HepG2 (cell line): Measurements from ENCODE around the gene MTOR. TPM values are rescaled to one million over a fixed set of nuclear protein-coding genes. Genes with fewer than 3 reads are reported as not detected.

Experiments
- ATAC-seq: fragments of 200-7000 bp; cut with Tn5 transposase; 3 replicates; pipeline ENCODE4 v1.9.1; 2020; ENCODE audit warnings: mild to moderate bottlenecking, moderate library complexity
- BruUV-seq: library from RNA; stranded (reverse); fragments of 400-500 nt; replicated peaks from 2 replicates; lab custom pipeline; 2021; lab: Mats Ljungman, UMichigan
- CTCF ChIA-PET: fragments of 300-600 bp; formaldehyde crosslinking; extraction: SDS; loops from one replicate; lab custom pipeline; 2021; ENCODE audit warnings: low total read pairs, inconsistent platforms, low intra/inter-chr PET ratio; lab: Yijun Ruan, JAX
- POLR2A ChIA-PET: fragments of 350-600 bp; sonication (Branson Sonifier 250); formaldehyde crosslinking; loops from one replicate; lab custom pipeline; 2020; ENCODE audit warnings: antibody characterized with exemption, inconsistent platforms; lab: Yijun Ruan, JAX
- DNase-seq: peaks from one replicate; pipeline ENCODE4 v3.0.0-alpha.2; 2015; ENCODE audit warnings: low spot score
- FAIRE-seq: peaks from 3 replicates; lab custom pipeline; 2011; peaks lifted over from hg19 to GRCh38; lab: Jason Lieb, UNC
- H2AFZ ChIP-seq: one replicate; pipeline ENCODE4 v1.6.1; 2011; ENCODE audit warnings: low read length, inconsistent platforms
- H3K27ac ChIP-seq: fragments of 300-600 bp; 3 replicates; pipeline ENCODE4 v1.8.0; 2011; ENCODE audit warnings: mixed run types, mild to moderate bottlenecking, mixed read lengths, low read length, inconsistent platforms; ENCODE audit not compliant: insufficient read depth; ENCODE audit errors: extremely low read length
- H3K27me3 ChIP-seq, 2 experiments: fragments of 200-600 bp in 1 of 2; 2 replicates in 1 of 2; 3 replicates in 1 of 2; pipeline versions ENCODE4 v1.6.0 to v1.8.0; 2011; ENCODE audit warnings: low read length in 2 of 2, mild to moderate bottlenecking in 2 of 2, moderate library complexity in 2 of 2, inconsistent platforms in 1 of 2; ENCODE audit not compliant: insufficient read depth in 2 of 2, control insufficient read depth in 1 of 2
- H3K36me3 ChIP-seq, 2 experiments: fragments of 200-600 bp in 1 of 2; replicated peaks in 1 of 2; 2 replicates in 1 of 2; 3 replicates in 1 of 2; pipeline versions ENCODE4 v1.5.1 to v1.8.0; 2011; ENCODE audit warnings: low read length in 2 of 2, inconsistent platforms in 1 of 2; ENCODE audit not compliant: insufficient read depth in 2 of 2, control insufficient read depth in 1 of 2
- H3K4me1 ChIP-seq: 2 replicates; pipeline ENCODE4 v1.5.1; 2012; ENCODE audit warnings: low read length, inconsistent platforms; ENCODE audit not compliant: insufficient read depth
- H3K4me2 ChIP-seq: 2 replicates; pipeline ENCODE4 v1.6.0; 2011; ENCODE audit warnings: low read depth, low read length, inconsistent platforms
- H3K4me3 ChIP-seq, 3 experiments: fragments of 200-600 bp in 1 of 3; sonication (generic), shearing (Covaris generic) in 1 of 3; replicated peaks in 1 of 3; 2 replicates each; pipeline ENCODE4 v1.5.1; 2011 to 2016; ENCODE audit warnings: low read length in 3 of 3, inconsistent platforms in 2 of 3, low read depth in 2 of 3, mild to moderate bottlenecking in 2 of 3, control low read depth in 1 of 3, mixed read lengths in 1 of 3; ENCODE audit not compliant: insufficient read depth in 1 of 3
- H3K79me2 ChIP-seq: one replicate; pipeline ENCODE4 v1.6.1; 2011; ENCODE audit warnings: low read length, inconsistent platforms; ENCODE audit not compliant: insufficient read depth
- H3K9ac ChIP-seq: 2 replicates; pipeline ENCODE4 v1.6.0; 2011; ENCODE audit warnings: mild to moderate bottlenecking, low read depth, low read length, inconsistent platforms; ENCODE audit not compliant: insufficient read depth
- H3K9me3 ChIP-seq: 2 replicates; pipeline ENCODE4 v1.5.1; 2012; ENCODE audit warnings: mild to moderate bottlenecking, low read length
- H4K20me1 ChIP-seq: 2 replicates; pipeline ENCODE4 v1.6.0; 2011; ENCODE audit warnings: inconsistent platforms, mild to moderate bottlenecking, low read length, moderate library complexity; ENCODE audit not compliant: insufficient read depth
- AGO1 ChIP-seq: fragments of 200-400 bp; formaldehyde crosslinking; IDR thresholded peaks from 2 replicates; pipeline ENCODE4 v1.6.1; 2017; ENCODE audit warnings: mild to moderate bottlenecking, low read depth, low read length, moderate library complexity; ENCODE audit not compliant: poor library complexity, severe bottlenecking
- CCDC6 ChIP-seq: sonication (generic); formaldehyde crosslinking; IDR thresholded peaks from 2 replicates; pipeline ENCODE4 v1.8.1; 2022; ENCODE audit warnings: mild to moderate bottlenecking, missing genetic modification reagents, moderate library complexity
- HIVEP1 ChIP-seq: sonication (generic); formaldehyde crosslinking; IDR thresholded peaks from 2 replicates; pipeline ENCODE4 v1.4.0; 2020; ENCODE audit warnings: mild to moderate bottlenecking, missing genetic modification reagents
- NCOR1 ChIP-seq: fragments of 200-600 bp; sonication (generic); IDR thresholded peaks from 2 replicates; pipeline ENCODE4 v1.7.0; 2017; ENCODE audit warnings: antibody characterized with exemption, low read length, borderline replicate concordance
- NR1H2 ChIP-seq: sonication (generic); formaldehyde crosslinking; IDR thresholded peaks from 2 replicates; pipeline ENCODE4 v1.8.1; 2022; ENCODE audit warnings: low read depth, missing genetic modification reagents, borderline replicate concordance
- PHB2 ChIP-seq: fragments of 450-650 bp; IDR thresholded peaks from 2 replicates; pipeline ENCODE4 v1.6.1; 2018; ENCODE audit not compliant: partially characterized antibody
- RARG ChIP-seq: sonication (generic); formaldehyde crosslinking; IDR thresholded peaks from 2 replicates; pipeline ENCODE4 v1.4.0; 2020; ENCODE audit warnings: low read depth, mild to moderate bottlenecking, missing genetic modification reagents
- TOE1 ChIP-seq: sonication (generic); formaldehyde crosslinking; IDR thresholded peaks from 2 replicates; pipeline ENCODE4 v1.4.0; 2020; ENCODE audit warnings: mild to moderate bottlenecking, missing genetic modification reagents
- U2AF1 ChIP-seq: fragments of 200-400 bp; formaldehyde crosslinking; optimal IDR thresholded peaks from 2 replicates; pipeline ENCODE3; 2017; ENCODE audit warnings: mild to moderate bottlenecking, low read depth, low read length
- ZFP36L1 ChIP-seq: sonication (generic); formaldehyde crosslinking; IDR thresholded peaks from 2 replicates; pipeline ENCODE4 v1.8.0; 2022; ENCODE audit warnings: mild to moderate bottlenecking, missing genetic modification reagents, moderate library complexity
- ZNF124 ChIP-seq: sonication (generic); formaldehyde crosslinking; IDR thresholded peaks from 2 replicates; pipeline ENCODE4 v1.4.0; 2020; ENCODE audit warnings: missing genetic modification reagents
- ZNF430 ChIP-seq: sonication (generic); formaldehyde crosslinking; IDR thresholded peaks from 2 replicates; pipeline ENCODE4 v1.9.0; 2021; ENCODE audit warnings: mild to moderate bottlenecking, missing genetic modification reagents
- ZSCAN21 ChIP-seq: sonication (generic); formaldehyde crosslinking; IDR thresholded peaks from 2 replicates; pipeline ENCODE4 v1.8.0; 2022; ENCODE audit warnings: mild to moderate bottlenecking, missing genetic modification reagents, moderate library complexity, borderline replicate concordance
- ZSCAN9 ChIP-seq: IDR thresholded peaks from 2 replicates; pipeline ENCODE4 v1.6.1; 2016; ENCODE audit warnings: borderline replicate concordance
- WGBS: methylation state at CpG from one replicate; pipeline ENCODE4 v1.1.6; 2017; ENCODE audit warnings: low lambda C conversion rate; 5-methylcytosine and 5-hydroxymethylcytosine counted together
- in situ Hi-C: cut with HindIII; loops from 2 replicates; pipeline ENCODE4 v1.10.0; 2017; ENCODE audit warnings: low pct_unique_long_range_greater_than_20kb; ENCODE audit not compliant: extremely low pct_ligation_motif_present
- intact Hi-C: fragments of 100-400 bp; cut with micrococcal nuclease; formaldehyde crosslinking; loops from one replicate; pipeline ENCODE4 v1.10.0; 2022; ENCODE audit not compliant: unreplicated experiment
- polyA plus RNA-seq, 8 experiments: library from polyadenylated mRNA; depleted of rRNA in 3 of 8; stranded (reverse) in 7 of 8; unstranded in 1 of 8; fragments of >200 nt; fragmentation: Illumina TruSeq in 4 of 8; extraction: Trizol in 4 of 8; gene quantifications; 2 replicates each; pipeline versions ENCODE4 v1.2.1 to v1.2.3, GENCODE V29; 2011 to 2016; ENCODE audit warnings: low read depth in 4 of 8, missing spikeins in 1 of 8, mixed read lengths in 1 of 8; ENCODE audit not compliant: insufficient read depth in 1 of 8
- total RNA-seq, 5 experiments: library from RNA; depleted of rRNA; stranded (reverse); fragments of >200 nt; fragmentation: Illumina TruSeq; extraction: Trizol; gene quantifications; 2 replicates each; pipeline ENCODE4 v1.2.3, GENCODE V29; 2016; ENCODE audit warnings: low read depth in 1 of 5
- TF ChIP-seq, protein P1 (sequence below), 2 experiments: fragments of 450-650 bp in 1 of 2; sonication (generic) in 1 of 2; formaldehyde crosslinking; IDR thresholded peaks; 2 replicates each; pipeline versions ENCODE4 v1.5.0 to v1.8.0; 2020 to 2022; ENCODE audit warnings: mild to moderate bottlenecking in 1 of 2, missing genetic modification reagents in 1 of 2
- TF ChIP-seq, protein P2 (sequence below): sonication (generic); formaldehyde crosslinking; IDR thresholded peaks from 2 replicates; pipeline ENCODE4 v1.8.1; 2022; ENCODE audit warnings: mild to moderate bottlenecking, missing genetic modification reagents
- TF ChIP-seq, protein P3 (sequence below): sonication (generic); formaldehyde crosslinking; IDR thresholded peaks from 2 replicates; pipeline ENCODE4 v1.4.0; 2020; ENCODE audit warnings: mild to moderate bottlenecking, low read depth, missing genetic modification reagents
- TF ChIP-seq, protein P4 (sequence below): sonication (generic); formaldehyde crosslinking; IDR thresholded peaks from 2 replicates; pipeline ENCODE4 v1.5.1; 2020; ENCODE audit warnings: mild to moderate bottlenecking, missing genetic modification reagents, moderate library complexity

Gene MTOR
- total and polyA plus RNA-seq, 2 of the 13 experiments (the other 11 are each of a cell fraction or from before 2014, with no cell fraction given): 24.6 to 34.6 TPM

DNA sequence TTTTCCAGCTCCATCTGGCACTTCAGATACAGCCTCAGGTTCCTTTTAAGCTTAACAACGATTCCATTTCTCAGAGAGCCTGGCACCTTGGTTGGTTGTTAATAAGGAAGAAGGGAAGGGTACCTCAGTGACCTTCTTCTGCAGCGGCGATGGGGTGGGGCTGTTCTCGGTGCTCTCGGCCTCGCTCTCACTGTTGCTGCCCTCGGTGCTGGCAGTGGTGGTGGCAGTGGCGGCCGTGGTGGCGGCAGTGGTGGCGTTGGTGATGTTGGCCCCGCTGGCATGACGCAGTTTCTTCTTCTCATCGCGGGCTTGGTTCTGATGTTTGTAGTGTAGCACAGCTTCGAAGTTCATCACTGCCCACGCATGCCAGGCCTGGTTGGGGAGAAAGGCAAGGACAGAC is 131.9 kb downstream of the MTOR start:
- ChIA-PET CTCF (no interaction called here), POLR2A (no interaction called here)
- no peaks in the 10 kb centered on the region for H3K4me1 ChIP-seq
- no peaks in the 10 kb centered on the region for H3K79me2 ChIP-seq
- DNase-seq: no peak
- no peak overlapping the region for H3K4me3 ChIP-seq
- H3K9ac ChIP-seq: no peak overlapping the region
- no peak overlapping the region for H3K4me2 ChIP-seq
- no peak overlapping the region for H2AFZ ChIP-seq
- no TSS peak for BruUV-seq
- no peaks in the 10 kb centered on the region for H3K9me3 ChIP-seq
- H4K20me1 ChIP-seq: no peaks in the 10 kb centered on the region
- in situ Hi-C loops: no loop called here
- no peak for ATAC-seq
- intact Hi-C loops: no loop called here
- no peak overlapping the region for H3K27ac ChIP-seq
- FAIRE-seq: no peak
- peaks cover 17 to 65% of the 10 kb centered on the region in 2 experiments for H3K36me3 ChIP-seq
- WGBS: 86% methylated on average over 13 of the region's 17 CpGs
- H3K27me3 ChIP-seq: no peaks in the 10 kb centered on the region
- TF ChIP-seq NR1H2 (CRISPR knock-in tag) (no peak), RARG (CRISPR knock-in tag) (no peak), HIVEP1 (CRISPR knock-in tag) (no peak), TOE1 (CRISPR knock-in tag) (no peak), NCOR1 (no peak), ZNF124 (CRISPR knock-in tag) (no peak), ZSCAN21 (CRISPR knock-in tag) (no peak), ZFP36L1 (no peak), ZNF430 (CRISPR knock-in tag) (no peak), AGO1 (no peak), PHB2 (no peak), ZSCAN9 (no peak), U2AF1 (no peak), CCDC6 (CRISPR knock-in tag) (no peak)
- TF ChIP-seq, protein P1, sequence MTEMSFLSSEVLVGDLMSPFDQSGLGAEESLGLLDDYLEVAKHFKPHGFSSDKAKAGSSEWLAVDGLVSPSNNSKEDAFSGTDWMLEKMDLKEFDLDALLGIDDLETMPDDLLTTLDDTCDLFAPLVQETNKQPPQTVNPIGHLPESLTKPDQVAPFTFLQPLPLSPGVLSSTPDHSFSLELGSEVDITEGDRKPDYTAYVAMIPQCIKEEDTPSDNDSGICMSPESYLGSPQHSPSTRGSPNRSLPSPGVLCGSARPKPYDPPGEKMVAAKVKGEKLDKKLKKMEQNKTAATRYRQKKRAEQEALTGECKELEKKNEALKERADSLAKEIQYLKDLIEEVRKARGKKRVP (CRISPR knock-in tag; IDR thresholded peaks at IDR 0.05): no peak
- TF ChIP-seq, protein P2, sequence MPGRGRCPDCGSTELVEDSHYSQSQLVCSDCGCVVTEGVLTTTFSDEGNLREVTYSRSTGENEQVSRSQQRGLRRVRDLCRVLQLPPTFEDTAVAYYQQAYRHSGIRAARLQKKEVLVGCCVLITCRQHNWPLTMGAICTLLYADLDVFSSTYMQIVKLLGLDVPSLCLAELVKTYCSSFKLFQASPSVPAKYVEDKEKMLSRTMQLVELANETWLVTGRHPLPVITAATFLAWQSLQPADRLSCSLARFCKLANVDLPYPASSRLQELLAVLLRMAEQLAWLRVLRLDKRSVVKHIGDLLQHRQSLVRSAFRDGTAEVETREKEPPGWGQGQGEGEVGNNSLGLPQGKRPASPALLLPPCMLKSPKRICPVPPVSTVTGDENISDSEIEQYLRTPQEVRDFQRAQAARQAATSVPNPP: no peak
- TF ChIP-seq, protein P3, sequence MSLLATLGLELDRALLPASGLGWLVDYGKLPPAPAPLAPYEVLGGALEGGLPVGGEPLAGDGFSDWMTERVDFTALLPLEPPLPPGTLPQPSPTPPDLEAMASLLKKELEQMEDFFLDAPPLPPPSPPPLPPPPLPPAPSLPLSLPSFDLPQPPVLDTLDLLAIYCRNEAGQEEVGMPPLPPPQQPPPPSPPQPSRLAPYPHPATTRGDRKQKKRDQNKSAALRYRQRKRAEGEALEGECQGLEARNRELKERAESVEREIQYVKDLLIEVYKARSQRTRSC (CRISPR knock-in tag): no peak
- TF ChIP-seq, protein P4, sequence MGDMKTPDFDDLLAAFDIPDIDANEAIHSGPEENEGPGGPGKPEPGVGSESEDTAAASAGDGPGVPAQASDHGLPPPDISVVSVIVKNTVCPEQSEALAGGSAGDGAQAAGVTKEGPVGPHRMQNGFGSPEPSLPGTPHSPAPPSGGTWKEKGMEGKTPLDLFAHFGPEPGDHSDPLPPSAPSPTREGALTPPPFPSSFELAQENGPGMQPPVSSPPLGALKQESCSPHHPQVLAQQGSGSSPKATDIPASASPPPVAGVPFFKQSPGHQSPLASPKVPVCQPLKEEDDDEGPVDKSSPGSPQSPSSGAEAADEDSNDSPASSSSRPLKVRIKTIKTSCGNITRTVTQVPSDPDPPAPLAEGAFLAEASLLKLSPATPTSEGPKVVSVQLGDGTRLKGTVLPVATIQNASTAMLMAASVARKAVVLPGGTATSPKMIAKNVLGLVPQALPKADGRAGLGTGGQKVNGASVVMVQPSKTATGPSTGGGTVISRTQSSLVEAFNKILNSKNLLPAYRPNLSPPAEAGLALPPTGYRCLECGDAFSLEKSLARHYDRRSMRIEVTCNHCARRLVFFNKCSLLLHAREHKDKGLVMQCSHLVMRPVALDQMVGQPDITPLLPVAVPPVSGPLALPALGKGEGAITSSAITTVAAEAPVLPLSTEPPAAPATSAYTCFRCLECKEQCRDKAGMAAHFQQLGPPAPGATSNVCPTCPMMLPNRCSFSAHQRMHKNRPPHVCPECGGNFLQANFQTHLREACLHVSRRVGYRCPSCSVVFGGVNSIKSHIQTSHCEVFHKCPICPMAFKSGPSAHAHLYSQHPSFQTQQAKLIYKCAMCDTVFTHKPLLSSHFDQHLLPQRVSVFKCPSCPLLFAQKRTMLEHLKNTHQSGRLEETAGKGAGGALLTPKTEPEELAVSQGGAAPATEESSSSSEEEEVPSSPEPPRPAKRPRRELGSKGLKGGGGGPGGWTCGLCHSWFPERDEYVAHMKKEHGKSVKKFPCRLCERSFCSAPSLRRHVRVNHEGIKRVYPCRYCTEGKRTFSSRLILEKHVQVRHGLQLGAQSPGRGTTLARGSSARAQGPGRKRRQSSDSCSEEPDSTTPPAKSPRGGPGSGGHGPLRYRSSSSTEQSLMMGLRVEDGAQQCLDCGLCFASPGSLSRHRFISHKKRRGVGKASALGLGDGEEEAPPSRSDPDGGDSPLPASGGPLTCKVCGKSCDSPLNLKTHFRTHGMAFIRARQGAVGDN (CRISPR knock-in tag): no peak
